Measurements from ENCODE around the gene DPP9. TPM values are rescaled to one million over a fixed set of nuclear protein-coding genes. Genes with fewer than 3 reads are reported as not detected.

The DPP9 gene
- total RNA-seq, 1 experiment from 2014 or later: 129 TPM

GRCh38 chr19:4703671-4704316, 19.8 kb downstream of the DPP9 start:
- Histone ChIP-seq H3K4me1 (ENCODE audit: insufficient read depth, low read length) (no peaks in the 10 kb centered on the region), H4K20me1 (ENCODE audit: low read length) (no peaks in the 10 kb centered on the region), H3K9me3 (ENCODE audit: low read length) (no peaks in the 10 kb centered on the region), H3K79me2 (ENCODE audit: low read length) (no peaks in the 10 kb centered on the region), H3K9ac (ENCODE audit: low read length) (no peak overlapping the region), H3K9me2 (replicated peaks; ENCODE audit: low read length) (no peaks in the 10 kb centered on the region), H3K4me2 (ENCODE audit: low read length) (no peak overlapping the region), H3F3A (ENCODE audit: low read length, unreplicated experiment) (no peaks in the 10 kb centered on the region), H3K27me3 (ENCODE audit: low read length) (no peaks in the 10 kb centered on the region), H3K4me3 (ENCODE audit: low read length) (no peak overlapping the region), H3K27ac (ENCODE audit: low read length) (no peak overlapping the region), H2AFZ (ENCODE audit: low read length) (no peak overlapping the region), H3K36me3 (ENCODE audit: low read depth, low read length) (peaks cover 52% of the 10 kb centered on the region)
- no peak for ATAC-seq
- TF ChIP-seq EZH2phosphoT487 (IDR thresholded peaks at IDR 0.05; ENCODE audit: borderline replicate concordance, low read length): no peak
- TF ChIP-seq, protein P1, sequence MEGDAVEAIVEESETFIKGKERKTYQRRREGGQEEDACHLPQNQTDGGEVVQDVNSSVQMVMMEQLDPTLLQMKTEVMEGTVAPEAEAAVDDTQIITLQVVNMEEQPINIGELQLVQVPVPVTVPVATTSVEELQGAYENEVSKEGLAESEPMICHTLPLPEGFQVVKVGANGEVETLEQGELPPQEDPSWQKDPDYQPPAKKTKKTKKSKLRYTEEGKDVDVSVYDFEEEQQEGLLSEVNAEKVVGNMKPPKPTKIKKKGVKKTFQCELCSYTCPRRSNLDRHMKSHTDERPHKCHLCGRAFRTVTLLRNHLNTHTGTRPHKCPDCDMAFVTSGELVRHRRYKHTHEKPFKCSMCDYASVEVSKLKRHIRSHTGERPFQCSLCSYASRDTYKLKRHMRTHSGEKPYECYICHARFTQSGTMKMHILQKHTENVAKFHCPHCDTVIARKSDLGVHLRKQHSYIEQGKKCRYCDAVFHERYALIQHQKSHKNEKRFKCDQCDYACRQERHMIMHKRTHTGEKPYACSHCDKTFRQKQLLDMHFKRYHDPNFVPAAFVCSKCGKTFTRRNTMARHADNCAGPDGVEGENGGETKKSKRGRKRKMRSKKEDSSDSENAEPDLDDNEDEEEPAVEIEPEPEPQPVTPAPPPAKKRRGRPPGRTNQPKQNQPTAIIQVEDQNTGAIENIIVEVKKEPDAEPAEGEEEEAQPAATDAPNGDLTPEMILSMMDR (conservative IDR thresholded peaks at IDR 0.05; ENCODE audit: low read depth, low read length): no peak
- TF ChIP-seq EZH2 (IDR thresholded peaks at IDR 0.05; ENCODE audit: low read length, unreplicated experiment): no peak
- intact Hi-C loops (cut with micrococcal nuclease): no loop called here
- CTCF ChIA-PET: no interaction called here
- POLR2A ChIA-PET (ENCODE audit: unreplicated experiment): no interaction called here
- DNase-seq: no peak
- BruUV-seq (replicated peaks): no TSS peak

DNA sequence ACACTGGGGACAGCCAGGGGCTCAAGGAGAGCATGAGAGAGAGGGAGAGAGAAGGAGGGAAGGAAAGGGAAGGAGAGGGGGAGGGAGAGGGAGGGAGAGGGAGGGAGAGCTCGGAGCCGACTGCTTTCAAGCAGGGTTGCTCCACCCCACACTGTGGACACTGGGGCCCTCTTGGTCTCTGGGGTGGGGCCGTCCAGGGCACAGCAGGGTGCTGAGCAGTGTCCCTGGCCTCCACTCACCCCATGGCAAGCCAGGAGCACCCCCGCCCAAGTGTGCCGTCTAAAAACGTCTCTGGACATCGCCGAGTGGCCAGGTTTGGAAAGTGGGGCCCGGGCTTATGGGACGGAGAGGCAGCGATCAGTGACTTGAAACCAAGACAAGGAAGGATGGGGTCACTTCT, 20.9 kb downstream of the DPP9 start:
- ChIA-PET POLR2A (ENCODE audit: unreplicated experiment) (no interaction called here), CTCF (no interaction called here)
- H3K4me2 ChIP-seq (ENCODE audit: low read length): no peak overlapping the region
- no peaks in the 10 kb centered on the region for H4K20me1 ChIP-seq (ENCODE audit: low read length)
- H3K27ac ChIP-seq (ENCODE audit: low read length): no peak overlapping the region
- H3K4me3 ChIP-seq (ENCODE audit: low read length): no peak overlapping the region
- H3K27me3 ChIP-seq (ENCODE audit: low read length): no peaks in the 10 kb centered on the region
- peaks cover 59% of the 10 kb centered on the region for H3K36me3 ChIP-seq (ENCODE audit: low read depth, low read length)
- H3F3A ChIP-seq (ENCODE audit: low read length, unreplicated experiment): no peaks in the 10 kb centered on the region
- BruUV-seq (replicated peaks): no TSS peak
- no peak for DNase-seq
- no peak overlapping the region for H2AFZ ChIP-seq (ENCODE audit: low read length)
- intact Hi-C loops (cut with micrococcal nuclease): no loop called here
- peaks cover 2% of the 10 kb centered on the region; the same call in 1 of the 2 replicates for H3K4me1 ChIP-seq (ENCODE audit: insufficient read depth, low read length)
- H3K9me3 ChIP-seq (ENCODE audit: low read length): no peaks in the 10 kb centered on the region
- no peaks in the 10 kb centered on the region for H3K79me2 ChIP-seq (ENCODE audit: low read length)
- no peak overlapping the region for H3K9ac ChIP-seq (ENCODE audit: low read length)
- H3K9me2 ChIP-seq (replicated peaks; ENCODE audit: low read length): no peaks in the 10 kb centered on the region
- TF ChIP-seq EZH2 (IDR thresholded peaks at IDR 0.05; ENCODE audit: low read length, unreplicated experiment) (no peak), EZH2phosphoT487 (IDR thresholded peaks at IDR 0.05; ENCODE audit: borderline replicate concordance, low read length) (no peak)
- TF ChIP-seq, protein P1 (conservative IDR thresholded peaks at IDR 0.05; ENCODE audit: low read depth, low read length): no peak
- ATAC-seq: no peak

DNA sequence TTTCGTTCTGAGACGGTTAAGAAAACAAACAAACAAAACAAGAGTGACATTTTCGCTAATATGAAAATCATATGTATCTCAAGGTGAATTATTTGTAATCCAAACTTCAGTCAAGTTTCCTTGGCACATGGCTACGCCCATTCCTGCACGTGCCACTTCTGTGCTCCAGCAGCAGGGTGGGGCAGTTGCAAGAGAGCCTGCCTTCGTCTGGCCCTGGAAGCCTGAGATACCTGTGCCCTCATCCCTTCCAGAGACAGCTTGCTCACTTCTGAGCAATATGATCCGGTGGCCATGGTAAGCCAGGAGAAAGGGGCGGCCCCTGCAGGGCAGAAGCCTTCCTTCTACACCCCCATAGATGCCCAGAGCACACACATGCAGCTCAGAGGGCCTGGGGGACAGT, 22.1 kb downstream of the DPP9 start:
- no peak overlapping the region for H3K4me2 ChIP-seq (ENCODE audit: low read length)
- no peak overlapping the region for H3K27ac ChIP-seq (ENCODE audit: low read length)
- intact Hi-C loops (cut with micrococcal nuclease): no loop called here
- POLR2A ChIA-PET (ENCODE audit: unreplicated experiment): no interaction called here
- H3K4me1 ChIP-seq (ENCODE audit: insufficient read depth, low read length): peaks cover 14% of the 10 kb centered on the region
- no peaks in the 10 kb centered on the region for H3K9me2 ChIP-seq (replicated peaks; ENCODE audit: low read length)
- H2AFZ ChIP-seq (ENCODE audit: low read length): no peak overlapping the region
- DNase-seq (no peak), ATAC-seq (no peak)
- H3F3A ChIP-seq (ENCODE audit: low read length, unreplicated experiment): no peaks in the 10 kb centered on the region
- H3K36me3 ChIP-seq (ENCODE audit: low read depth, low read length): peaks cover 66% of the 10 kb centered on the region
- no peaks in the 10 kb centered on the region for H3K9me3 ChIP-seq (ENCODE audit: low read length)
- H3K79me2 ChIP-seq (ENCODE audit: low read length): no peaks in the 10 kb centered on the region
- CTCF ChIA-PET: no interaction called here
- H3K4me3 ChIP-seq (ENCODE audit: low read length): no peak overlapping the region
- no peak overlapping the region for H3K9ac ChIP-seq (ENCODE audit: low read length)
- no peak for TF ChIP-seq EZH2 (IDR thresholded peaks at IDR 0.05; ENCODE audit: low read length, unreplicated experiment)
- TF ChIP-seq, protein P1 (conservative IDR thresholded peaks at IDR 0.05; ENCODE audit: low read depth, low read length): no peak
- no peak for TF ChIP-seq EZH2phosphoT487 (IDR thresholded peaks at IDR 0.05; ENCODE audit: borderline replicate concordance, low read length)
- H3K27me3 ChIP-seq (ENCODE audit: low read length): no peaks in the 10 kb centered on the region
- BruUV-seq (replicated peaks): no TSS peak
- H4K20me1 ChIP-seq (ENCODE audit: low read length): no peaks in the 10 kb centered on the region
